ENCODE data around the gene KIAA1958. TPM values are rescaled to one million over a fixed set of nuclear protein-coding genes. Genes with fewer than 3 reads are reported as not detected.
A peak's percentile ranks its signal among the peaks of the same experiment; 100 is the strongest.

Gene KIAA1958
- total and polyA plus RNA-seq, 12 donors = 0.59 to 7.7 (median 6.1) TPM

GRCh38 chr9:112548051-112548440, 61.4 kb downstream of the KIAA1958 start:
- Histone ChIP-seq H3K27me3 (no peaks in the 10 kb centered on the region), H3K4me1 (peaks cover 0 to 25% (median 6%) of the 10 kb centered on the region in 9 donors), H3K9me3 (no peaks in the 10 kb centered on the region), H3K27ac (no peak overlapping the region), H3K4me3 (no peak overlapping the region), H3K36me3 (no peaks in the 10 kb centered on the region)
- no peak for ATAC-seq
- DNase-seq = no peak
- intact Hi-C loops (cut with DNase I) = loop anchor here in 1 of 10 donors (10.0 kb wide), 1 partner anchor 53 kb away; no protein-coding TSS in a partner anchor
- WGBS, 2 donors = 95 to 96% methylated on average over 4 of the region's 4 CpGs
- no peak for TF ChIP-seq CTCF (IDR thresholded peaks at IDR 0.05)

- DNase-seq (no peak), ATAC-seq (no peak)
- intact Hi-C loops (cut with DNase I) = loop anchor here in 1 of 10 donors (10.0 kb wide), 1 partner anchor 54 kb away; no protein-coding TSS in a partner anchor
- H3K4me1 ChIP-seq = peaks cover 0 to 34% (median 8%) of the 10 kb centered on the region in 9 donors
- H3K27ac ChIP-seq = peak overlapping the region in 1 of 10 donors; percentile 28
- H3K36me3 ChIP-seq = no peaks in the 10 kb centered on the region
- WGBS, 2 donors = 73 to 76% methylated on average over 4 of the region's 4 CpGs
- no peak overlapping the region for H3K4me3 ChIP-seq
- H3K9me3 ChIP-seq = no peaks in the 10 kb centered on the region
- no peaks in the 10 kb centered on the region for H3K27me3 ChIP-seq
- TF ChIP-seq CTCF (IDR thresholded peaks at IDR 0.05) = no peak
Measured at GRCh38 chr9:112548836-112549595, 62.4 kb downstream of the KIAA1958 start.

- Histone ChIP-seq H3K27ac (no peak overlapping the region), H3K9me3 (no peaks in the 10 kb centered on the region), H3K27me3 (no peaks in the 10 kb centered on the region), H3K4me3 (no peak overlapping the region), H3K4me1 (peaks cover 0 to 34% (median 8%) of the 10 kb centered on the region in 9 donors), H3K36me3 (no peaks in the 10 kb centered on the region)
- TF ChIP-seq CTCF (IDR thresholded peaks at IDR 0.05) = no peak
- WGBS, 2 donors = 85 to 89% methylated on average over 4 of the region's 4 CpGs
- no peak for ATAC-seq
- DNase-seq = no peak
- intact Hi-C loops (cut with DNase I) = no loop called here
Measured at GRCh38 chr9:112550531-112550930, 63.9 kb downstream of the KIAA1958 start.

GRCh38 chr9:112551641-112552040, 65.0 kb downstream of the KIAA1958 start:
- no peaks in the 10 kb centered on the region for H3K27me3 ChIP-seq
- no peaks in the 10 kb centered on the region for H3K9me3 ChIP-seq
- peaks cover 0 to 29% (median 8%) of the 10 kb centered on the region in 9 donors for H3K4me1 ChIP-seq
- H3K27ac ChIP-seq = peak overlapping the region in 5 of 10 donors; percentile 33 to 69 (median 48)
- ATAC-seq (no peak), DNase-seq (no peak)
- TF ChIP-seq CTCF (IDR thresholded peaks at IDR 0.05) = no peak
- no peaks in the 10 kb centered on the region for H3K36me3 ChIP-seq
- no peak overlapping the region for H3K4me3 ChIP-seq
- intact Hi-C loops (cut with DNase I) = no loop called here
- 51 to 54% methylated on average over 1 of the region's 1 CpG for WGBS, 2 donors
